K562 (cell line): ENCODE results near the gene BCKDHB. TPM values are rescaled to one million over a fixed set of nuclear protein-coding genes. Genes with fewer than 3 reads are reported as not detected.
"Not testable (repeated sequence)": the region's sequence is repeated elsewhere in the genome, so short reads cannot be mapped to it uniquely, and the experiment has no call there.

Experiments used
- ATAC-seq: fragments of 200-7000 bp; cut with Tn5 transposase; 3 replicates; pipeline ENCODE4 v1.9.1; 2020; ENCODE audit warnings: moderate library complexity
- BruUV-seq: library from RNA; stranded (reverse); fragments of 400-500 nt; replicated peaks from 2 replicates; lab custom pipeline; 2021; lab: Mats Ljungman, UMichigan
- CTCF ChIA-PET: fragments of 300-600 bp; formaldehyde crosslinking; extraction: SDS; loops from one replicate; lab custom pipeline; 2021; ENCODE audit warnings: low intra/inter-chr PET ratio; lab: Yijun Ruan, JAX
- POLR2A ChIA-PET: fragments of 300-600, 350-650 bp; sonication (Branson Sonifier 250); formaldehyde crosslinking; extraction: SDS; loops from one replicate; lab custom pipeline; 2021; ENCODE audit warnings: antibody characterized with exemption, inconsistent platforms; lab: Yijun Ruan, JAX
- DNase-seq, 4 experiments: peaks; one replicate each; pipeline versions ENCODE4 v3.0.0 to v3.0.0-alpha.2; 2011 to 2018; ENCODE audit warnings: low spot score in 3 of 4, mixed read lengths in 3 of 4; ENCODE audit errors: extremely low read depth in 1 of 4
- FAIRE-seq: peaks from 2 replicates; lab custom pipeline; 2011; peaks lifted over from hg19 to GRCh38; lab: Jason Lieb, UNC
- H2AFZ ChIP-seq: 2 replicates; pipeline ENCODE4 v1.6.0; 2011; ENCODE audit warnings: low read depth, low read length, control low read depth, inconsistent platforms
- H3K27ac ChIP-seq: fragments of 200-600 bp; 3 replicates; pipeline ENCODE4 v1.8.0; 2011; ENCODE audit warnings: low read depth, mild to moderate bottlenecking, control low read depth, inconsistent platforms, low read length, moderate library complexity, mixed read lengths; ENCODE audit errors: extremely low read depth
- H3K27me3 ChIP-seq, 2 experiments: fragments of 300-600 bp in 1 of 2; 2 replicates in 1 of 2; 3 replicates in 1 of 2; pipeline versions ENCODE4 v1.6.0 to v1.8.0; 2011; ENCODE audit warnings: inconsistent platforms in 2 of 2, low read length in 2 of 2, mild to moderate bottlenecking in 1 of 2, mixed read lengths in 1 of 2, moderate library complexity in 1 of 2; ENCODE audit not compliant: control insufficient read depth in 2 of 2, insufficient read depth in 2 of 2
- H3K36me3 ChIP-seq: fragments of 300-600 bp; 3 replicates; pipeline ENCODE4 v1.8.0; 2011; ENCODE audit warnings: mild to moderate bottlenecking, low read length, inconsistent platforms; ENCODE audit not compliant: control insufficient read depth, insufficient read depth
- H3K4me1 ChIP-seq, 2 experiments: fragments of 200-600 bp in 1 of 2; replicated peaks in 1 of 2; 2 replicates in 1 of 2; 3 replicates in 1 of 2; pipeline versions ENCODE4 v1.5.1 to v1.8.0; 2011; ENCODE audit warnings: inconsistent platforms in 2 of 2, low read length in 2 of 2, mild to moderate bottlenecking in 1 of 2, mixed read lengths in 1 of 2, moderate library complexity in 1 of 2; ENCODE audit not compliant: control insufficient read depth in 2 of 2, insufficient read depth in 2 of 2
- H3K4me2 ChIP-seq: 2 replicates; pipeline ENCODE4 v1.6.1; 2011; ENCODE audit warnings: low read length, control low read depth, inconsistent platforms, mixed read lengths; ENCODE audit not compliant: insufficient read depth
- H3K4me3 ChIP-seq: fragments of 200-600 bp; sonication (generic), shearing (Covaris generic); 2 replicates; pipeline ENCODE4 v1.5.1; 2016; ENCODE audit warnings: control low read depth, inconsistent platforms
- H3K79me2 ChIP-seq: fragments of 200-600 bp; 3 replicates; pipeline ENCODE4 v1.8.0; 2011; ENCODE audit warnings: low read length, inconsistent platforms; ENCODE audit not compliant: control insufficient read depth, insufficient read depth
- H3K9ac ChIP-seq, 2 experiments: 2 replicates each; pipeline versions ENCODE4 v1.6.0 to v1.6.1; 2011; ENCODE audit warnings: low read depth in 2 of 2, low read length in 2 of 2, control low read depth in 1 of 2, inconsistent platforms in 1 of 2, mild to moderate bottlenecking in 1 of 2, mixed read lengths in 1 of 2; ENCODE audit not compliant: insufficient read depth in 1 of 2
- H3K9me1 ChIP-seq: one replicate; pipeline ENCODE4 v1.6.0; 2011; ENCODE audit warnings: inconsistent platforms, mild to moderate bottlenecking, low read length, moderate library complexity; ENCODE audit not compliant: control insufficient read depth, insufficient read depth
- H3K9me3 ChIP-seq: replicated peaks from 2 replicates; pipeline ENCODE4 v1.5.1; 2011; ENCODE audit warnings: low read depth, low read length, inconsistent platforms; ENCODE audit not compliant: control insufficient read depth, insufficient read depth
- H4K20me1 ChIP-seq: replicated peaks from 2 replicates; pipeline ENCODE4 v1.6.1; 2011; ENCODE audit warnings: low read length, inconsistent platforms, mixed read lengths; ENCODE audit not compliant: control insufficient read depth, insufficient read depth
- BMI1 ChIP-seq: fragments of 150-350 bp; IDR thresholded peaks from 2 replicates; pipeline ENCODE4 v1.6.1; 2014; ENCODE audit warnings: low read length
- CBX2 ChIP-seq: fragments of 200-600 bp; sonication (generic); IDR thresholded peaks from one replicate; pipeline ENCODE4 v1.6.1; 2012; ENCODE audit warnings: mild to moderate bottlenecking, low read length, inconsistent platforms; ENCODE audit not compliant: insufficient read depth, poor library complexity, severe bottlenecking
- FOXA3 ChIP-seq, 2 experiments: fragments of 450-650 bp in 1 of 2; sonication (generic) in 1 of 2; formaldehyde crosslinking; IDR thresholded peaks in 1 of 2; conservative IDR thresholded peaks in 1 of 2; 2 replicates each; pipeline versions ENCODE4 v1.4.0 to v1.8.0; 2020 to 2022; ENCODE audit warnings: mild to moderate bottlenecking in 2 of 2, missing genetic modification reagents in 1 of 2
- SAFB2 ChIP-seq: fragments of 200-400 bp; formaldehyde crosslinking; IDR thresholded peaks from 2 replicates; pipeline ENCODE4 v1.6.1; 2018; ENCODE audit warnings: borderline replicate concordance, low read length, low read depth, moderate library complexity; ENCODE audit not compliant: severe bottlenecking
- SAP30 ChIP-seq: fragments of 200-600 bp; sonication (generic); IDR thresholded peaks from 2 replicates; pipeline ENCODE4 v1.6.1; 2012; ENCODE audit warnings: borderline replicate concordance, low read depth, mild to moderate bottlenecking, moderate library complexity, low read length, control low read depth, inconsistent platforms; ENCODE audit not compliant: insufficient read depth, poor library complexity, severe bottlenecking
- SIX5 ChIP-seq, 2 experiments: IDR thresholded peaks; 2 replicates each; pipeline ENCODE4 v1.6.1; 2011; ENCODE audit warnings: low read length in 2 of 2, borderline replicate concordance in 1 of 2, low read depth in 1 of 2, mild to moderate bottlenecking in 1 of 2, moderate library complexity in 1 of 2; ENCODE audit not compliant: insufficient read depth in 1 of 2
- SOX6 ChIP-seq: fragments of 450-650 bp; IDR thresholded peaks from 2 replicates; pipeline ENCODE4 v1.6.1; 2014; ENCODE audit warnings: mild to moderate bottlenecking
- VEZF1 ChIP-seq: fragments of 200-800 bp; sonication (Bioruptor generic); IDR thresholded peaks from 2 replicates; pipeline ENCODE4 v1.6.1; 2017; ENCODE audit warnings: missing genetic modification characterization, missing compliant biosample characterization
- ZNF124 ChIP-seq: sonication (generic); formaldehyde crosslinking; IDR thresholded peaks from 2 replicates; pipeline ENCODE4 v1.8.1; 2022; ENCODE audit warnings: missing genetic modification reagents
- WGBS: fragments of 100-300 bp; shearing (Covaris generic); methylation state at CpG from one replicate; pipeline ENCODE4 v1.1.6; 2016; ENCODE audit warnings: low coverage, mixed read lengths; ENCODE audit not compliant: insufficient coverage; ENCODE audit errors: missing lambda C conversion rate; 5-methylcytosine and 5-hydroxymethylcytosine counted together
- in situ Hi-C: fragments of 300-500 bp; cut with MboI; formaldehyde crosslinking; loops from 4 replicates; pipeline ENCODE4 v1.15.0; 2018; ENCODE audit warnings: inconsistent platforms, mixed read lengths
- intact Hi-C: fragments of 100-400 bp; cut with micrococcal nuclease; formaldehyde crosslinking; loops from 2 replicates; pipeline ENCODE4 v1.14.2; 2022
- polyA plus RNA-seq, 8 experiments: library from polyadenylated mRNA; depleted of rRNA in 4 of 8; stranded (reverse) in 5 of 8; unstranded in 3 of 8; fragments of >200 nt; fragmentation: Nextera tagmentation in 2 of 8; fragmentation: Illumina TruSeq in 1 of 8; extraction: Ambion mirVana in 2 of 8; extraction: Trizol in 1 of 8; gene quantifications; 2 replicates each; pipeline versions ENCODE4 v1.2.1 to v1.2.3, GENCODE V29; 2011 to 2014; ENCODE audit warnings: inconsistent platforms in 1 of 8, missing spikeins in 1 of 8
- total RNA-seq, 7 experiments: library from RNA; depleted of rRNA in 6 of 7; stranded (reverse); fragments of >200 nt in 6 of 7; fragmentation: Illumina TruSeq in 2 of 7; extraction: Trizol in 2 of 7; gene quantifications; 2 replicates each; pipeline versions ENCODE4 v1.2.1 to v1.2.3, GENCODE V29; 2011 to 2021; ENCODE audit warnings: low replicate concordance in 1 of 7
- TF ChIP-seq, protein P1 (sequence below): fragments of 450-650 bp; formaldehyde crosslinking; IDR thresholded peaks from 2 replicates; pipeline ENCODE4 v1.4.0; 2022; ENCODE audit warnings: missing genetic modification characterization

BCKDHB gene
- total and polyA plus RNA-seq, 9 of the 15 experiments (the other 6 are each of a cell fraction or from before 2014, with no cell fraction given) = 4.1 to 23.7 (median 7.5) TPM

DNA sequence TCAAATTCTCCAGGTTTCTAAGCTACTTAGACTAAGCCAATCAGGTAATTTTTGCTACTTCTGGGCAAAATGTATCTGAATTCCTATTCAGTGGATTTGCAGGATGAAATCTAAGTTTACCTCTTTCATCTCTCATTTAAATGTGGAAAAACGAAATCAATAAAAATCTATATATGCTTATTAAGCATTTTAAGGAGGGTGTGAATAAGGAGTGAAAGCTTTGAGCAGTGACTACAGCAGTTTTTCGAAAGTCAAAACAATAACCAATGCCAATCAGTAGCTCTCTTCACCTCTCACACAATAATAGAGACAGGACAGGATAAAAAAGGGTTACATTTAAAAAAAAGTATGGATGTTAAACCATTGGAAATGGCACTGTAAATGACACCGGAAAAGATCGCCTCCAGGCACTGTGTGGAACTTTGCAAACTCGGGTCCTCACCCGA lies 476 bp upstream of the BCKDHB start (continued):
- TF ChIP-seq SIX5 (IDR thresholded peaks at IDR 0.05; ENCODE audit: borderline replicate concordance in 1 of 2, insufficient read depth in 1 of 2, low read depth in 1 of 2, low read length in 2 of 2) (no peak), SAP30 (no peak), CBX2 (no peak), BMI1 (no peak), ZNF124 (no peak), FOXA3 (CRISPR knock-in tag; conservative IDR thresholded peaks at IDR 0.05 in 1 of 2, IDR thresholded peaks at IDR 0.05 in 1 of 2) (no peak), SAFB2 (no peak)
- TF ChIP-seq, protein P1, sequence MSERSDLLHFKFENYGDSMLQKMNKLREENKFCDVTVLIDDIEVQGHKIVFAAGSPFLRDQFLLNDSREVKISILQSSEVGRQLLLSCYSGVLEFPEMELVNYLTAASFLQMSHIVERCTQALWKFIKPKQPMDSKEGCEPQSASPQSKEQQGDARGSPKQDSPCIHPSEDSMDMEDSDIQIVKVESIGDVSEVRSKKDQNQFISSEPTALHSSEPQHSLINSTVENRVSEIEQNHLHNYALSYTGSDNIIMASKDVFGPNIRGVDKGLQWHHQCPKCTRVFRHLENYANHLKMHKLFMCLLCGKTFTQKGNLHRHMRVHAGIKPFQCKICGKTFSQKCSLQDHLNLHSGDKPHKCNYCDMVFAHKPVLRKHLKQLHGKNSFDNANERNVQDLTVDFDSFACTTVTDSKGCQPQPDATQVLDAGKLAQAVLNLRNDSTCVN (CRISPR knock-in tag) = no peak
- TF ChIP-seq, all 486 proteins: peak for 21

GRCh38 chr6:80122576-80122975 lies 16.1 kb downstream of the BCKDHB start:
- ATAC-seq, CTCF ChIA-PET, H3K9ac ChIP-seq, H4K20me1 ChIP-seq, H3K9me1 ChIP-seq, H3K4me3 ChIP-seq, POLR2A ChIA-PET, DNase-seq, H3K36me3 ChIP-seq, H3K4me2 ChIP-seq, in situ Hi-C loops, H3K9me3 ChIP-seq, H3K27me3 ChIP-seq, BruUV-seq, H3K4me1 ChIP-seq, H2AFZ ChIP-seq, H3K79me2 ChIP-seq, FAIRE-seq, intact Hi-C loops, H3K27ac ChIP-seq: not testable (repeated sequence)
- TF ChIP-seq VEZF1 (CRISPR knock-in tag) = peak; percentile 45; the same call in 1 of the 2 replicates
- peak; percentile 42; the same call in 1 of the 2 replicates for TF ChIP-seq SOX6
- WGBS = 0% methylated on average over 2 of the region's 3 CpGs
